HL-60 (cell line): ENCODE measurements around the gene CD40.

Source experiments
- DNase-seq, 2 experiments: peaks; one replicate each; pipeline ENCODE4 v3.0.0-alpha.2; 2010 to 2020; ENCODE audit warnings: low read depth in 1 of 2, low spot score in 1 of 2
- H3K27ac ChIP-seq: fragments of 250-450 bp; sonication (Bioruptor Pico); replicated peaks from 2 replicates; pipeline ENCODE4 v1.5.1; 2020; ENCODE audit warnings: mild to moderate bottlenecking, moderate library complexity
- H3K27me3 ChIP-seq: fragments of 250-450 bp; sonication (Bioruptor Pico); 2 replicates; pipeline ENCODE4 v1.5.1; 2021; ENCODE audit warnings: mild to moderate bottlenecking, moderate library complexity; ENCODE audit not compliant: insufficient read depth, poor library complexity, severe bottlenecking
- H3K4me3 ChIP-seq: replicated peaks from 2 replicates; pipeline ENCODE4 v1.5.1; 2011; ENCODE audit warnings: mild to moderate bottlenecking, control low read depth, low read length; ENCODE audit not compliant: insufficient read depth
- CTCF ChIP-seq: IDR thresholded peaks from one replicate; pipeline ENCODE4 v1.5.1; 2011; ENCODE audit warnings: low read length, control low read depth, inconsistent platforms; ENCODE audit not compliant: insufficient read depth
- GABPA ChIP-seq: IDR thresholded peaks from 2 replicates; pipeline ENCODE4 v1.6.1; 2012; ENCODE audit warnings: low read depth
- POLR2AphosphoS5 ChIP-seq: IDR thresholded peaks from 2 replicates; pipeline ENCODE4 v1.6.1; 2012; ENCODE audit warnings: low read depth
- REST ChIP-seq: IDR thresholded peaks from 2 replicates; pipeline ENCODE4 v1.6.1; 2012; ENCODE audit warnings: low read depth; ENCODE audit not compliant: insufficient replicate concordance
- SPI1 ChIP-seq: IDR thresholded peaks from 2 replicates; pipeline ENCODE4 v1.6.1; 2012; ENCODE audit warnings: low read depth, mild to moderate bottlenecking, borderline replicate concordance

The CD40 gene

GRCh38 chr20:46177768-46178167 is 59.7 kb downstream of the CD40 start:
- TF ChIP-seq CTCF: no peak
- no peak for TF ChIP-seq POLR2AphosphoS5
- TF ChIP-seq SPI1: no peak
- TF ChIP-seq REST: no peak
- no peak for TF ChIP-seq GABPA
- Histone ChIP-seq H3K27me3 (peaks cover 22% of the 10 kb centered on the region), H3K4me3 (no peak overlapping the region), H3K27ac (no peak overlapping the region)
- no peak for DNase-seq

DNA sequence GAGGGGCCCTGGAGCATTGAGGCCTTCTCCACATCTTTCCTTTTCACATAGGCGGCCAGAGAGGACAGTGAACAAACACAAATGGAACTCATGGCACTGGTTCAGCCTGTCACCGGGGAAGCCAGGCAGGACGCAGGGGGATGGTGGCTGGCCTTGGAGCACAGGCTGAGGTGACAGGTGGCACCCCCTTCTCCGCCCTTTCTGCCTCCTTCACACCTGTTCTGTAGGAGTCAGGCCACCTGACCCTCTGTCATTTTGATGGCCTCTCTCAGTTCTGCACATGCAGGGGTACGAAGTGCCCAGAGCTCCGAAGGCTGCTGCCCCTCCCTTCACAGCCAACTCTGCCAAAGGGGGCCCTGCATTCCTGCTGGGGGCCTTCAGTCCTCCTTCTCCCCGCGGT is 60.8 kb downstream of the CD40 start:
- no peak for TF ChIP-seq CTCF
- TF ChIP-seq SPI1: no peak
- no peak for TF ChIP-seq REST
- no peak for TF ChIP-seq GABPA
- TF ChIP-seq POLR2AphosphoS5: no peak
- Histone ChIP-seq H3K27me3 (peaks cover 16% of the 10 kb centered on the region), H3K4me3 (no peak overlapping the region), H3K27ac (no peak overlapping the region)
- no peak for DNase-seq
